ENCODE results near the gene RNASEH1. TPM values are rescaled to one million over a fixed set of nuclear protein-coding genes. Genes with fewer than 3 reads are reported as not detected.

The RNASEH1 gene
- total and polyA plus RNA-seq, 2 of the 13 experiments (the other 11 are each of a cell fraction or from before 2014, with no cell fraction given) = 14.5 to 57.4 TPM

DNA sequence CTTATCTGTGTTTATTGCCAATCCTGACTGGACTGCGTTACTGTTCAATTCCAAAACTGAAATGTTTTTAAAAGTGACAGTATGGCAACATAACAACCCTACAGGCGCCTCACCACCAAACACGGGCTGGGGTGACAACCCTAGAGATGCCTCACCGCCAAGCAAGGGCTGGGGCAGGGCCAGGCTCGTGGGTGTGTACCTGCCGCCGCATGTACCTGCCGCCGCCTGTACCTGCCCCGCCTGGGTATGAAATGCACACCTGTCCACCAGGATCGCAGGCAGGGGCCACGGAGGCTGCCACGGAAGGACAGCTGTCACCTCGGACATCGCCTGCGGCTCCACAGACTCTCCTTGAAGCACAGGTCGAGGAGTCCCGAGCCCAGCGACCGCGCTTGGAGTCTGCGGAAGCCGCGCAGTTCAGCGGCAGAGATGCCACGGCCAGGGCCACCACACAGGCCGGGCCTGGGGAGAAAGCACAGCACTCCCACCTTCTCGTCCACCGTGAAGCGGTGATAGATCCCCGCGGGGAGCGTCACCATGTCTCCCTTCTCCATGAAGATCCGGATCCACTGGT, 57.7 kb downstream of the RNASEH1 start:
- Histone ChIP-seq H4K20me1 (ENCODE audit: insufficient read depth, low read length) (no peaks in the 10 kb centered on the region), H3K4me1 (ENCODE audit: insufficient read depth, low read length) (no peaks in the 10 kb centered on the region; the same call in 1 of the 2 replicates), H3K9ac (ENCODE audit: insufficient read depth, low read depth, low read length) (no peak overlapping the region), H2AFZ (ENCODE audit: low read length) (no peak overlapping the region), H3K27me3 (ENCODE audit: control insufficient read depth in 1 of 2, insufficient read depth in 2 of 2, low read length in 2 of 2) (no peaks in the 10 kb centered on the region), H3K79me2 (ENCODE audit: insufficient read depth, low read length) (peaks cover 9% of the 10 kb centered on the region), H3K27ac (ENCODE audit: extremely low read length, insufficient read depth, low read length) (no peak overlapping the region), H3K36me3 (replicated peaks in 1 of 2; ENCODE audit: control insufficient read depth in 1 of 2, insufficient read depth in 2 of 2, low read length in 2 of 2) (peaks cover 28 to 77% of the 10 kb centered on the region in 2 experiments; a peak in 4 of 5 replicates), H3K4me2 (ENCODE audit: low read depth, low read length) (no peak overlapping the region), H3K4me3 (replicated peaks in 1 of 3; ENCODE audit: insufficient read depth in 1 of 3, low read depth in 2 of 3, low read length in 3 of 3) (no peak overlapping the region), H3K9me3 (ENCODE audit: low read length) (no peaks in the 10 kb centered on the region)
- in situ Hi-C loops (cut with HindIII; ENCODE audit: extremely low pct_ligation_motif_present, low pct_unique_long_range_greater_than_20kb) = no loop called here
- intact Hi-C loops (cut with micrococcal nuclease; ENCODE audit: unreplicated experiment) = no loop called here
- TF ChIP-seq ZNF766 (CRISPR knock-in tag; IDR thresholded peaks at IDR 0.05; ENCODE audit: borderline replicate concordance) (no peak), PCBP1 (IDR thresholded peaks at IDR 0.05; ENCODE audit: borderline replicate concordance, low read depth, low read length) (no peak), ZNF337 (CRISPR knock-in tag; IDR thresholded peaks at IDR 0.05; ENCODE audit: borderline replicate concordance, low read depth) (no peak), ZNF432 (CRISPR knock-in tag; IDR thresholded peaks at IDR 0.05; ENCODE audit: borderline replicate concordance) (no peak), RBFOX2 (IDR thresholded peaks at IDR 0.05; ENCODE audit: low read depth, low read length) (0 out of 2 replicates have a peak, but pooled peaks have one; percentile 21), ZMAT5 (CRISPR knock-in tag; IDR thresholded peaks at IDR 0.05; ENCODE audit: borderline replicate concordance, low read depth) (no peak), ZNF781 (CRISPR knock-in tag; IDR thresholded peaks at IDR 0.05; ENCODE audit: borderline replicate concordance, not compliant biosample characterization) (no peak)
- no TSS peak for BruUV-seq (replicated peaks)
- no peak for FAIRE-seq
- DNase-seq (ENCODE audit: low spot score) = no peak
- no peak; the same call in none of the 3 replicates for ATAC-seq
- POLR2A ChIA-PET = no interaction called here
- CTCF ChIA-PET (ENCODE audit: low intra/inter-chr PET ratio, low total read pairs) = no interaction called here
- 98% methylated on average over 27 of the region's 34 CpGs for WGBS (ENCODE audit: low lambda C conversion rate)

All from HepG2 (cell line).